Sigmoid colon (tissue), 7 donors: ENCODE data around the gene PRKAG2. TPM values are rescaled to one million over a fixed set of nuclear protein-coding genes. Genes with fewer than 3 reads are reported as not detected.

Source experiments
- DNase-seq: peaks from one replicate; pipeline ENCODE4 v3.0.0-alpha.2; 2019
- H3K27ac ChIP-seq, 4 donors: fragments of 200-600 bp; sonication (generic); one replicate each; pipeline ENCODE4 v1.5.1; 2016 to 2019; ENCODE audit warnings: mild to moderate bottlenecking in 1 of 4
- H3K27me3 ChIP-seq, 3 donors: fragments of 200-600 bp; sonication (generic); one replicate each; pipeline ENCODE4 v1.5.1; 2019; ENCODE audit warnings: mild to moderate bottlenecking in 1 of 3
- H3K36me3 ChIP-seq, 4 donors: fragments of 200-600 bp; sonication (generic); one replicate each; pipeline ENCODE4 v1.5.1; 2016 to 2019
- H3K4me1 ChIP-seq, 4 donors: fragments of 200-600 bp; sonication (generic); one replicate each; pipeline ENCODE4 v1.5.1; 2017 to 2019
- H3K4me3 ChIP-seq, 4 donors: fragments of 200-600 bp; sonication (generic); one replicate each; pipeline ENCODE4 v1.5.1; 2017 to 2019; ENCODE audit warnings: mild to moderate bottlenecking in 2 of 4, moderate library complexity in 1 of 4
- H3K9me3 ChIP-seq, 4 donors: fragments of 200-600 bp in 3 of 4; sonication (generic) in 3 of 4; one replicate each; pipeline versions ENCODE4 v1.5.1 to v1.6.1; 2013 to 2019
- CTCF ChIP-seq, 4 experiments: fragments of 450-650 bp in 3 of 4; fragments of 200-600 bp in 1 of 4; IDR thresholded peaks; one replicate each; pipeline ENCODE4 v1.5.1; 2016 to 2019; ENCODE audit warnings: antibody characterized with exemption in 4 of 4, mild to moderate bottlenecking in 3 of 4, moderate library complexity in 2 of 4
- EP300 ChIP-seq, 4 donors: sonication (generic); formaldehyde crosslinking; IDR thresholded peaks; one replicate each; pipeline ENCODE4 v1.6.1; 2017; ENCODE audit warnings: antibody characterized with exemption in 4 of 4
- POLR2A ChIP-seq, 2 donors: fragments of 450-650 bp; IDR thresholded peaks; one replicate each; pipeline ENCODE4 v1.6.1; 2016; ENCODE audit warnings: antibody characterized with exemption in 2 of 2, mild to moderate bottlenecking in 2 of 2, moderate library complexity in 2 of 2
- POLR2AphosphoS5 ChIP-seq, 4 donors: sonication (generic); formaldehyde crosslinking; IDR thresholded peaks; one replicate each; pipeline ENCODE4 v1.6.1; 2017; ENCODE audit warnings: antibody characterized with exemption in 4 of 4
- WGBS, 2 donors: extraction: QIAGEN DNeasy Blood & Tissue Kit; methylation state at CpG; one replicate each; pipeline ENCODE4 v1.1.7; 2013; 5-methylcytosine and 5-hydroxymethylcytosine counted together
- intact Hi-C: fragments of 100-400 bp; cut with DNase I; formaldehyde crosslinking; loops from one replicate; pipeline ENCODE4 v1.15.1; 2023
- polyA plus RNA-seq, 3 donors: library from polyadenylated mRNA; stranded (reverse); fragments of 200-250 nt; gene quantifications; one replicate each; pipeline ENCODE4 v1.2.3, GENCODE V29; 2013
- total RNA-seq, 4 donors: library from RNA; depleted of rRNA; stranded (reverse); fragments of >200 nt; gene quantifications; one replicate each; pipeline ENCODE4 v1.1.0, GENCODE V29; 2016
- donor health status: healthy with polysubstance abuse.
- donor health status: Bipolar disorder and iron deficiency.
- donor health status: healthy.

Gene PRKAG2
- total and polyA plus RNA-seq, 7 donors, result 19.2 to 51.2 (median 37.1) TPM

GRCh38 chr7:151712810-151713125, 164.1 kb downstream of the PRKAG2 start:
- Histone ChIP-seq H3K9me3 (no peaks in the 10 kb centered on the region), H3K4me1 (peaks cover 0 to 6% (median 3%) of the 10 kb centered on the region in 4 donors), H3K27me3 (no peaks in the 10 kb centered on the region), H3K27ac (peak overlapping the region in 1 of 4 donors; percentile 24), H3K36me3 (no peaks in the 10 kb centered on the region), H3K4me3 (no peak overlapping the region)
- intact Hi-C loops, result no loop called here
- 84 to 87% methylated on average over 7 of the region's 7 CpGs for WGBS, 2 donors
- DNase-seq, result no peak
- TF ChIP-seq CTCF (IDR thresholded peaks at IDR 0.05), result no peak
- no peak for TF ChIP-seq POLR2AphosphoS5 (IDR thresholded peaks at IDR 0.05)
- no peak for TF ChIP-seq EP300 (IDR thresholded peaks at IDR 0.05)
- no peak for TF ChIP-seq POLR2A (IDR thresholded peaks at IDR 0.05)

GRCh38 chr7:151711906-151712809, 164.8 kb downstream of the PRKAG2 start:
- no peaks in the 10 kb centered on the region for H3K9me3 ChIP-seq
- 85 to 89% methylated on average over 25 of the region's 25 CpGs for WGBS, 2 donors
- H3K27me3 ChIP-seq, result no peaks in the 10 kb centered on the region
- TF ChIP-seq POLR2A (IDR thresholded peaks at IDR 0.05) (no peak), EP300 (IDR thresholded peaks at IDR 0.05) (no peak), CTCF (IDR thresholded peaks at IDR 0.05) (no peak), POLR2AphosphoS5 (IDR thresholded peaks at IDR 0.05) (no peak)
- H3K27ac ChIP-seq, result peak overlapping the region in 1 of 4 donors; percentile 24
- no peaks in the 10 kb centered on the region for H3K36me3 ChIP-seq
- H3K4me1 ChIP-seq, result peaks cover 0 to 5% (median 0%) of the 10 kb centered on the region in 4 donors
- no peak overlapping the region for H3K4me3 ChIP-seq
- DNase-seq, result no peak
- intact Hi-C loops, result no loop called here

- WGBS, 2 donors, result 95 to 99% methylated on average over 3 of the region's 3 CpGs
- H3K27ac ChIP-seq, result no peak overlapping the region
Measured at GRCh38 chr7:151711435-151711872, 165.5 kb downstream of the PRKAG2 start.

GRCh38 chr7:151710646-151711434, 166.1 kb downstream of the PRKAG2 start:
- TF ChIP-seq POLR2AphosphoS5 (IDR thresholded peaks at IDR 0.05), result no peak
- TF ChIP-seq EP300 (IDR thresholded peaks at IDR 0.05), result no peak
- no peak for TF ChIP-seq CTCF (IDR thresholded peaks at IDR 0.05)
- no peak for TF ChIP-seq POLR2A (IDR thresholded peaks at IDR 0.05)
- H3K9me3 ChIP-seq, result no peaks in the 10 kb centered on the region
- no peak overlapping the region for H3K4me3 ChIP-seq
- 90 to 92% methylated on average over 4 of the region's 4 CpGs for WGBS, 2 donors
- H3K36me3 ChIP-seq, result no peaks in the 10 kb centered on the region
- no peak overlapping the region for H3K27ac ChIP-seq
- no peak for DNase-seq
- H3K27me3 ChIP-seq, result no peaks in the 10 kb centered on the region
- peaks cover 0 to 15% (median 5%) of the 10 kb centered on the region in 4 donors for H3K4me1 ChIP-seq
- intact Hi-C loops, result no loop called here

More at GRCh38 chr7:151711435-151711872, 165.5 kb downstream of the PRKAG2 start:
- Histone ChIP-seq H3K9me3 (no peaks in the 10 kb centered on the region), H3K27me3 (no peaks in the 10 kb centered on the region), H3K4me3 (no peak overlapping the region), H3K4me1 (peaks cover 0 to 9% (median under 1%) of the 10 kb centered on the region in 4 donors), H3K36me3 (no peaks in the 10 kb centered on the region)
- no peak for DNase-seq
- TF ChIP-seq CTCF (IDR thresholded peaks at IDR 0.05) (no peak), POLR2A (IDR thresholded peaks at IDR 0.05) (no peak), POLR2AphosphoS5 (IDR thresholded peaks at IDR 0.05) (no peak), EP300 (IDR thresholded peaks at IDR 0.05) (no peak)
- intact Hi-C loops, result no loop called here
